SU-DHL-6 (cell line): ENCODE measurements around the gene PKIB.

Source experiments
- H2AFZ ChIP-seq: fragments of 200-600 bp; sonication (generic); 2 replicates; pipeline ENCODE4 v1.6.1; 2014; ENCODE audit warnings: low read depth, mild to moderate bottlenecking, moderate library complexity, mixed read lengths, antibody characterized with exemption, low read length; ENCODE audit not compliant: severe bottlenecking
- H3F3A ChIP-seq: fragments of 200-600 bp; shearing (Covaris generic); 2 replicates; pipeline ENCODE4 v1.6.0; 2016; ENCODE audit warnings: antibody characterized with exemption, mild to moderate bottlenecking; ENCODE audit not compliant: insufficient read depth
- H3K27ac ChIP-seq: fragments of 200-600 bp; sonication (generic); 2 replicates; pipeline ENCODE4 v1.5.1; 2016; ENCODE audit warnings: low read depth, mild to moderate bottlenecking, low read length, moderate library complexity, mixed read lengths
- H3K27me3 ChIP-seq: fragments of 200-600 bp; sonication (generic), shearing (Covaris generic); 2 replicates; pipeline ENCODE4 v1.6.0; 2014; ENCODE audit warnings: mild to moderate bottlenecking, low read length
- H3K36me3 ChIP-seq: fragments of 200-600 bp; sonication (generic); 2 replicates; pipeline ENCODE4 v1.6.1; 2014; ENCODE audit warnings: mild to moderate bottlenecking, low read length, mixed read lengths
- H3K4me2 ChIP-seq: fragments of 300-600, 200-600 bp; shearing (Covaris generic), sonication (generic); 2 replicates; pipeline ENCODE4 v1.6.0; 2014; ENCODE audit warnings: low read length, low read depth, mild to moderate bottlenecking; ENCODE audit not compliant: poor library complexity, severe bottlenecking
- H3K4me3 ChIP-seq: fragments of 200-600 bp; sonication (generic); 2 replicates; pipeline ENCODE4 v1.5.1; 2014; ENCODE audit warnings: antibody characterized with exemption, low read length, mild to moderate bottlenecking, mixed read lengths; ENCODE audit not compliant: insufficient read depth, poor library complexity, severe bottlenecking
- H3K79me2 ChIP-seq: fragments of 200-600 bp; sonication (generic); 2 replicates; pipeline ENCODE4 v1.6.1; 2014; ENCODE audit warnings: mild to moderate bottlenecking, low read length, moderate library complexity; ENCODE audit not compliant: insufficient read depth
- H3K9ac ChIP-seq: fragments of 200-600 bp; sonication (generic); 2 replicates; pipeline ENCODE4 v1.7.0; 2014; ENCODE audit warnings: mild to moderate bottlenecking, low read length
- H3K9me2 ChIP-seq: fragments of 200-600 bp; sonication (generic); replicated peaks from 2 replicates; pipeline ENCODE4 v1.6.1; 2014; ENCODE audit warnings: low read length; ENCODE audit not compliant: insufficient read depth
- H3K9me3 ChIP-seq: fragments of 200-600 bp; sonication (generic); 2 replicates; pipeline ENCODE4 v1.6.1; 2014; ENCODE audit warnings: low read length, mixed read lengths; ENCODE audit not compliant: insufficient read depth
- H4K20me1 ChIP-seq: fragments of 200-600 bp; sonication (generic); 2 replicates; pipeline ENCODE4 v1.6.1; 2014; ENCODE audit warnings: low read depth, mild to moderate bottlenecking, antibody characterized with exemption, low read length, moderate library complexity, mixed read lengths
- EZH2phosphoT487 ChIP-seq: fragments of 200-600 bp; sonication (generic), shearing (Covaris generic); conservative IDR thresholded peaks from 2 replicates; pipeline ENCODE4 v1.6.1; 2018; ENCODE audit warnings: mild to moderate bottlenecking, antibody characterized with exemption, low read length, moderate library complexity, mixed read lengths
- TF ChIP-seq, protein P1 (sequence below): fragments of 200-600 bp; sonication (generic); IDR thresholded peaks from one replicate; pipeline ENCODE4 v1.5.1; 2017; ENCODE audit warnings: antibody characterized with exemption, mild to moderate bottlenecking, low read length, moderate library complexity; ENCODE audit not compliant: insufficient read depth, poor library complexity, severe bottlenecking

PKIB gene

DNA sequence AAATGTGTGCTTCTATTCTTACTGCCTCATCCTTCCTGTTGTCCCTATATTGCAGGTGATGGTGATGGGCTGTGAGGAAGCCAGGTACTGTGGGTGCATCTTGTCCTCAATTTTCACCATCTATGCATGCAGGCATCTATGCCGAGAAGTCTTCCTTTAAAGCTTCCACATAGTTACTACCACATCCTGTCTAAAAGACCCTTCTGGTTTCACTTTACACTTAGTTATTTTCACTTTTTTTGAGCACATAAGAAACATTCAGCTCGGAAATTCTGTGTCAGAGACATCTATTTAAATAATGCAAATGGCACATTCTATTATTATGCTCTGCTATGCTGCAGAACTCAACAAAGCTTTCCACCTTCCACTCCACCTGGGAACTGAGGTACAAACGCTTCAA is 141.1 kb downstream of the PKIB start:
- H3K79me2 ChIP-seq = no peaks in the 10 kb centered on the region
- H3K27ac ChIP-seq = peak overlapping the region; percentile 81
- no peaks in the 10 kb centered on the region for H3K27me3 ChIP-seq
- H3K4me3 ChIP-seq = no peak overlapping the region
- H2AFZ ChIP-seq = no peak overlapping the region
- no peaks in the 10 kb centered on the region for H3K9me2 ChIP-seq
- H3F3A ChIP-seq = no peaks in the 10 kb centered on the region
- peak overlapping the region; percentile 40 for H3K4me2 ChIP-seq
- TF ChIP-seq EZH2phosphoT487 = no peak
- TF ChIP-seq, protein P1, sequence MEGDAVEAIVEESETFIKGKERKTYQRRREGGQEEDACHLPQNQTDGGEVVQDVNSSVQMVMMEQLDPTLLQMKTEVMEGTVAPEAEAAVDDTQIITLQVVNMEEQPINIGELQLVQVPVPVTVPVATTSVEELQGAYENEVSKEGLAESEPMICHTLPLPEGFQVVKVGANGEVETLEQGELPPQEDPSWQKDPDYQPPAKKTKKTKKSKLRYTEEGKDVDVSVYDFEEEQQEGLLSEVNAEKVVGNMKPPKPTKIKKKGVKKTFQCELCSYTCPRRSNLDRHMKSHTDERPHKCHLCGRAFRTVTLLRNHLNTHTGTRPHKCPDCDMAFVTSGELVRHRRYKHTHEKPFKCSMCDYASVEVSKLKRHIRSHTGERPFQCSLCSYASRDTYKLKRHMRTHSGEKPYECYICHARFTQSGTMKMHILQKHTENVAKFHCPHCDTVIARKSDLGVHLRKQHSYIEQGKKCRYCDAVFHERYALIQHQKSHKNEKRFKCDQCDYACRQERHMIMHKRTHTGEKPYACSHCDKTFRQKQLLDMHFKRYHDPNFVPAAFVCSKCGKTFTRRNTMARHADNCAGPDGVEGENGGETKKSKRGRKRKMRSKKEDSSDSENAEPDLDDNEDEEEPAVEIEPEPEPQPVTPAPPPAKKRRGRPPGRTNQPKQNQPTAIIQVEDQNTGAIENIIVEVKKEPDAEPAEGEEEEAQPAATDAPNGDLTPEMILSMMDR = no peak
- H3K9ac ChIP-seq = no peak overlapping the region
- no peaks in the 10 kb centered on the region for H3K9me3 ChIP-seq
- H4K20me1 ChIP-seq = no peaks in the 10 kb centered on the region
- no peaks in the 10 kb centered on the region for H3K36me3 ChIP-seq

DNA sequence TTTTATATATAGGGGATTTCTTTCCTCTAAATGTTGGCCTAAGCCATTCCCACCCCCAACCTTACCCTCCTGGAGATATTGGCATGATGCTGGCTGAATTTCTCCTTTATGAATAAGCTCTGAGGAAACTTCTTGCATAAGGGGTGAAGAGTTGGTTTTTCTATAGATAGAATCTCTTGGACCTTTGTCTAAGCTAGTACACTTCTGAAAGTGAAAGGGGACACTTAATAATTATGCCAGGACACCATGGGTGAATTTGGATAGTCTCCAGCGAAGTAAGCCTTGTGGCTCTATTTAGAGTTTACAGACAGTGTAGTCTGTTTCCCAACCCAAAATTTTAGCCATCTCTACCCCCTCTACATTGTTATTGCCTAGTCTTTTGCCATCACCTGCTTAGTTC is 142.3 kb downstream of the PKIB start:
- Histone ChIP-seq H4K20me1 (no peaks in the 10 kb centered on the region), H3K4me3 (no peak overlapping the region), H3K79me2 (no peaks in the 10 kb centered on the region), H3K4me2 (peak overlapping the region; percentile 40), H3K27ac (peak overlapping the region; percentile 81), H3K9me3 (no peaks in the 10 kb centered on the region), H3K9ac (no peak overlapping the region), H3K27me3 (no peaks in the 10 kb centered on the region), H2AFZ (no peak overlapping the region), H3K36me3 (no peaks in the 10 kb centered on the region), H3F3A (no peaks in the 10 kb centered on the region), H3K9me2 (no peaks in the 10 kb centered on the region)
- TF ChIP-seq, protein P1 = no peak
- no peak for TF ChIP-seq EZH2phosphoT487

DNA sequence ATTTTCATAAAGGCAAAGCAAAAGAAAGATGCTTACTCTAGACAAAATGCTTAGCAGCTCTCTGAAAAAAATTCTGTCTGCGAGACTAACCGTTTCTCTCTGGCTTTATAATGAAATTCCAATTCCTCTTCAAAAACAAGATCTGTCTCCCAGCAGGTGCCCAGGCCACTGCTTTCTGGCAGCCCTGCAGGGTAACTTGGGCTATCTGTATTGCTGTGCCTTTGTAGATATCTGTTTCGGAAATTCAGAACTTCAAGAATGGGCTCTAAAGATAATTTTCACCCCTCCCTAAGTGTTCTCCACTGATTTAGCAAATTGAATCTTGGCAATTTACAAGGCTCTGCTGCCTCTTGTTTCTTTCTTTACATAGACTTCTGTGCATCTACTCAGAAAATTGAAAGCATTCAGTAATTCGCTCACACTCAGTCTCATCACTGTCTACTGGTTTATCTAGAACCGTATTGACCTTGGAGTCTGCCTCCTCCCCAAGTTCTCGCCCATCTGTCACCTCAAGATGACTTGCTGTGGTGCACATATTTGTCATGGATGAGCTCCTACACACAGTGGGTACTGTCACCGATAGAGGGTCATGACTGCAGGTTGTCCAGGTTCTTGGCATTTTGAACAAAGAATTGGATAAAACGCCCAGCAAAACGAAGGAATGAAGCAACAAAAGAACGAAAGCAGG is 142.9 kb downstream of the PKIB start:
- Histone ChIP-seq H3K36me3 (no peaks in the 10 kb centered on the region), H4K20me1 (no peaks in the 10 kb centered on the region), H3K4me3 (no peak overlapping the region), H3K9me3 (no peaks in the 10 kb centered on the region), H3K4me2 (peak overlapping the region; percentile 40), H3K27ac (peak overlapping the region; percentile 81), H3K9me2 (no peaks in the 10 kb centered on the region), H3K27me3 (no peaks in the 10 kb centered on the region), H3K79me2 (no peaks in the 10 kb centered on the region), H3F3A (no peaks in the 10 kb centered on the region), H2AFZ (no peak overlapping the region), H3K9ac (no peak overlapping the region)
- no peak for TF ChIP-seq EZH2phosphoT487
- TF ChIP-seq, protein P1 = no peak
